ENCODE results near the gene FSTL4. TPM values are rescaled to one million over a fixed set of nuclear protein-coding genes. Genes with fewer than 3 reads are reported as not detected.

Gene FSTL4
- total and polyA plus RNA-seq, 4 donors, result 0.08 to 1.4 (median 0.31) TPM

- no peaks in the 10 kb centered on the region for H3K9me3 ChIP-seq (ENCODE audit: control insufficient read depth in 4 of 4, insufficient read depth in 3 of 4, low read length in 3 of 4)
- H3K36me3 ChIP-seq (ENCODE audit: control insufficient read depth in 4 of 4, insufficient read depth in 4 of 4, low read length in 4 of 4), result no peaks in the 10 kb centered on the region
- DNase-seq (no peak), ATAC-seq (ENCODE audit: insufficient read depth, low FRiP score) (no peak)
- 89 to 95% methylated on average over 12 of the region's 12 CpGs for WGBS, 2 donors
- no peak overlapping the region for H3K9ac ChIP-seq (ENCODE audit: insufficient read depth in 1 of 2, low read length in 2 of 2)
- H3K4me3 ChIP-seq, result no peak overlapping the region
- peaks cover 0 to 8% (median 0%) of the 10 kb centered on the region in 5 donors for H3K4me1 ChIP-seq (ENCODE audit: control insufficient read depth in 5 of 5, insufficient read depth in 5 of 5, low read length in 5 of 5)
- H3K27me3 ChIP-seq (ENCODE audit: control insufficient read depth in 3 of 3, insufficient read depth in 3 of 3, low read length in 2 of 3), result no peaks in the 10 kb centered on the region
- TF ChIP-seq CTCF (IDR thresholded peaks at IDR 0.05; ENCODE audit: control extremely low read depth, extremely low read depth), result no peak
- no peak overlapping the region for H3K27ac ChIP-seq (ENCODE audit: low read depth in 1 of 2, low read length in 1 of 2)
Observed at GRCh38 chr5:133358271-133358670, 254.1 kb downstream of the FSTL4 start.

- WGBS, 2 donors, result 92 to 94% methylated on average over 4 of the region's 4 CpGs
Observed at GRCh38 chr5:133357758-133358157, 254.6 kb downstream of the FSTL4 start.

GRCh38 chr5:133356984-133357421, 255.3 kb downstream of the FSTL4 start:
- peaks cover 0 to 8% (median 0%) of the 10 kb centered on the region in 5 donors for H3K4me1 ChIP-seq (ENCODE audit: control insufficient read depth in 5 of 5, insufficient read depth in 5 of 5, low read length in 5 of 5)
- no peak for TF ChIP-seq CTCF (IDR thresholded peaks at IDR 0.05; ENCODE audit: control extremely low read depth, extremely low read depth)
- no peak overlapping the region for H3K27ac ChIP-seq (ENCODE audit: low read depth in 1 of 2, low read length in 1 of 2)
- WGBS, 2 donors, result 75 to 82% methylated on average over 4 of the region's 4 CpGs
- ATAC-seq (ENCODE audit: insufficient read depth, low FRiP score) (no peak), DNase-seq (no peak)
- H3K9me3 ChIP-seq (ENCODE audit: control insufficient read depth in 4 of 4, insufficient read depth in 3 of 4, low read length in 3 of 4), result no peaks in the 10 kb centered on the region
- no peaks in the 10 kb centered on the region for H3K27me3 ChIP-seq (ENCODE audit: control insufficient read depth in 3 of 3, insufficient read depth in 3 of 3, low read length in 2 of 3)
- H3K36me3 ChIP-seq (ENCODE audit: control insufficient read depth in 4 of 4, insufficient read depth in 4 of 4, low read length in 4 of 4), result no peaks in the 10 kb centered on the region
- no peak overlapping the region for H3K9ac ChIP-seq (ENCODE audit: insufficient read depth in 1 of 2, low read length in 2 of 2)
- no peak overlapping the region for H3K4me3 ChIP-seq

More at GRCh38 chr5:133357758-133358157, 254.6 kb downstream of the FSTL4 start:
- H3K27ac ChIP-seq (ENCODE audit: low read depth in 1 of 2, low read length in 1 of 2), result no peak overlapping the region
- ATAC-seq (ENCODE audit: insufficient read depth, low FRiP score) (no peak), DNase-seq (no peak)
- H3K9me3 ChIP-seq (ENCODE audit: control insufficient read depth in 4 of 4, insufficient read depth in 3 of 4, low read length in 3 of 4), result no peaks in the 10 kb centered on the region
- peaks cover 0 to 8% (median 0%) of the 10 kb centered on the region in 5 donors for H3K4me1 ChIP-seq (ENCODE audit: control insufficient read depth in 5 of 5, insufficient read depth in 5 of 5, low read length in 5 of 5)
- no peak overlapping the region for H3K4me3 ChIP-seq
- H3K36me3 ChIP-seq (ENCODE audit: control insufficient read depth in 4 of 4, insufficient read depth in 4 of 4, low read length in 4 of 4), result no peaks in the 10 kb centered on the region
- no peak for TF ChIP-seq CTCF (IDR thresholded peaks at IDR 0.05; ENCODE audit: control extremely low read depth, extremely low read depth)
- no peak overlapping the region for H3K9ac ChIP-seq (ENCODE audit: insufficient read depth in 1 of 2, low read length in 2 of 2)
- no peaks in the 10 kb centered on the region for H3K27me3 ChIP-seq (ENCODE audit: control insufficient read depth in 3 of 3, insufficient read depth in 3 of 3, low read length in 2 of 3)

- no peaks in the 10 kb centered on the region for H3K36me3 ChIP-seq (ENCODE audit: control insufficient read depth in 4 of 4, insufficient read depth in 4 of 4, low read length in 4 of 4)
- no peak overlapping the region for H3K4me3 ChIP-seq
- 80 to 87% methylated on average over 5 of the region's 5 CpGs for WGBS, 2 donors
- no peaks in the 10 kb centered on the region for H3K9me3 ChIP-seq (ENCODE audit: control insufficient read depth in 4 of 4, insufficient read depth in 3 of 4, low read length in 3 of 4)
- TF ChIP-seq CTCF (IDR thresholded peaks at IDR 0.05; ENCODE audit: control extremely low read depth, extremely low read depth), result no peak
- no peak overlapping the region for H3K9ac ChIP-seq (ENCODE audit: insufficient read depth in 1 of 2, low read length in 2 of 2)
- H3K27me3 ChIP-seq (ENCODE audit: control insufficient read depth in 3 of 3, insufficient read depth in 3 of 3, low read length in 2 of 3), result no peaks in the 10 kb centered on the region
- H3K4me1 ChIP-seq (ENCODE audit: control insufficient read depth in 5 of 5, insufficient read depth in 5 of 5, low read length in 5 of 5), result peaks cover 0 to 8% (median 0%) of the 10 kb centered on the region in 5 donors
- ATAC-seq (ENCODE audit: insufficient read depth, low FRiP score), result no peak
- no peak for DNase-seq
- H3K27ac ChIP-seq (ENCODE audit: low read depth in 1 of 2, low read length in 1 of 2), result no peak overlapping the region
Observed at GRCh38 chr5:133356396-133356983, 255.9 kb downstream of the FSTL4 start.
